ENCODE measurements around the gene UBE2L6. TPM values are rescaled to one million over a fixed set of nuclear protein-coding genes. Genes with fewer than 3 reads are reported as not detected.

UBE2L6 gene
- polyA plus RNA-seq, 3 donors, result 101 to 284 (median 268) TPM

- peaks cover 0 to 7% of the 10 kb centered on the region in 2 donors for H3K4me1 ChIP-seq (ENCODE audit: control insufficient read depth in 1 of 2, insufficient read depth in 2 of 2, low read length in 2 of 2)
- DNase-seq, result no peak
- H3K36me3 Mint-ChIP-seq, result no peaks in the 10 kb centered on the region
- no peak overlapping the region for H3K9ac ChIP-seq (ENCODE audit: insufficient read depth, low read length, poor library complexity, severe bottlenecking)
- no peaks in the 10 kb centered on the region for H3K27me3 ChIP-seq (ENCODE audit: control insufficient read depth in 2 of 2, insufficient read depth in 2 of 2, low read length in 2 of 2)
- H3K4me3 ChIP-seq (replicated peaks in 1 of 3; ENCODE audit: low read depth in 2 of 3, low read length in 3 of 3), result no peak overlapping the region
- H3K4me2 ChIP-seq (replicated peaks; ENCODE audit: extremely low read depth, low read length, poor library complexity, severe bottlenecking), result no peak overlapping the region
- peaks cover 1 to 5% (median 2%) of the 10 kb centered on the region in 3 donors for H3K27me3 Mint-ChIP-seq (ENCODE audit: low read depth in 3 of 3)
- H2AFZ ChIP-seq (ENCODE audit: insufficient read depth, low read depth, low read length, poor library complexity, severe bottlenecking), result no peak overlapping the region
- peaks cover 13% of the 10 kb centered on the region for H3K4me1 Mint-ChIP-seq
- no peak overlapping the region for H3K4me3 Mint-ChIP-seq
- no peak overlapping the region for H3K27ac Mint-ChIP-seq
- WGBS (ENCODE audit: insufficient coverage), result 98% methylated on average over 8 of the region's 9 CpGs
- H3K9me3 ChIP-seq (replicated peaks in 1 of 2; ENCODE audit: control insufficient read depth in 1 of 2, insufficient read depth in 1 of 2, low read length in 2 of 2), result no peaks in the 10 kb centered on the region
- H3K9me3 Mint-ChIP-seq, result no peaks in the 10 kb centered on the region
- no peak for TF ChIP-seq CTCF (IDR thresholded peaks at IDR 0.05)
- no peaks in the 10 kb centered on the region for H4K20me1 ChIP-seq (ENCODE audit: insufficient read depth, low read length)
- H3K79me2 ChIP-seq (ENCODE audit: insufficient read depth, low read length), result no peaks in the 10 kb centered on the region
- no peak overlapping the region for H3K27ac ChIP-seq (ENCODE audit: low read depth in 1 of 2, low read length in 2 of 2)
- H3K36me3 ChIP-seq (replicated peaks in 1 of 2; ENCODE audit: control insufficient read depth in 1 of 2, insufficient read depth in 2 of 2, low read length in 2 of 2), result no peaks in the 10 kb centered on the region
- intact Hi-C loops (cut with micrococcal nuclease), result no loop called here
Observed at GRCh38 chr11:57584341-57584740, 16.9 kb upstream of the UBE2L6 start.

- H3K4me3 ChIP-seq (replicated peaks in 1 of 3; ENCODE audit: low read depth in 2 of 3, low read length in 3 of 3), result no peak overlapping the region
- TF ChIP-seq CTCF (IDR thresholded peaks at IDR 0.05), result no peak
- H3K4me3 Mint-ChIP-seq, result no peak overlapping the region
- H3K4me2 ChIP-seq (replicated peaks; ENCODE audit: extremely low read depth, low read length, poor library complexity, severe bottlenecking), result no peak overlapping the region
- no peaks in the 10 kb centered on the region for H3K9me3 ChIP-seq (replicated peaks in 1 of 2; ENCODE audit: control insufficient read depth in 1 of 2, insufficient read depth in 1 of 2, low read length in 2 of 2)
- WGBS (ENCODE audit: insufficient coverage), result 83% methylated on average over 2 of the region's 4 CpGs
- no peaks in the 10 kb centered on the region for H3K27me3 ChIP-seq (ENCODE audit: control insufficient read depth in 2 of 2, insufficient read depth in 2 of 2, low read length in 2 of 2)
- DNase-seq, result no peak
- H3K27ac Mint-ChIP-seq, result no peak overlapping the region
- H3K9ac ChIP-seq (ENCODE audit: insufficient read depth, low read length, poor library complexity, severe bottlenecking), result no peak overlapping the region
- H3K27ac ChIP-seq (ENCODE audit: low read depth in 1 of 2, low read length in 2 of 2), result no peak overlapping the region
- no peaks in the 10 kb centered on the region for H3K36me3 ChIP-seq (replicated peaks in 1 of 2; ENCODE audit: control insufficient read depth in 1 of 2, insufficient read depth in 2 of 2, low read length in 2 of 2)
- peaks cover 0 to 2% (median 1%) of the 10 kb centered on the region in 3 donors for H3K27me3 Mint-ChIP-seq (ENCODE audit: low read depth in 3 of 3)
- peaks cover 22% of the 10 kb centered on the region for H3K4me1 Mint-ChIP-seq
- H2AFZ ChIP-seq (ENCODE audit: insufficient read depth, low read depth, low read length, poor library complexity, severe bottlenecking), result no peak overlapping the region
- H3K36me3 Mint-ChIP-seq, result no peaks in the 10 kb centered on the region
- H4K20me1 ChIP-seq (ENCODE audit: insufficient read depth, low read length), result no peaks in the 10 kb centered on the region
- no peaks in the 10 kb centered on the region for H3K79me2 ChIP-seq (ENCODE audit: insufficient read depth, low read length)
- peaks cover 19 to 26% of the 10 kb centered on the region in 2 donors for H3K4me1 ChIP-seq (ENCODE audit: control insufficient read depth in 1 of 2, insufficient read depth in 2 of 2, low read length in 2 of 2)
- no peaks in the 10 kb centered on the region for H3K9me3 Mint-ChIP-seq
- intact Hi-C loops (cut with micrococcal nuclease), result no loop called here
Observed at GRCh38 chr11:57574061-57574460, 6.6 kb upstream of the UBE2L6 start.

Measured in CD14-positive monocyte (primary cell).